ENCODE data around the gene GAL3ST2. TPM values are rescaled to one million over a fixed set of nuclear protein-coding genes. Genes with fewer than 3 reads are reported as not detected.
"Not testable (repeated sequence)": the region's sequence is repeated elsewhere in the genome, so short reads cannot be mapped to it uniquely, and the experiment has no call there.

Gene GAL3ST2
- total RNA-seq, 1 donor from 2014 or later = not detected

GRCh38 chr2:241818943-241819270 lies 42.3 kb downstream of the GAL3ST2 start:
- TF ChIP-seq CTCF (conservative IDR thresholded peaks at IDR 0.05; ENCODE audit: low read depth, low read length) = no peak
- H3K4me3 ChIP-seq (ENCODE audit: low read depth, low read length) = no peak overlapping the region
- no peak for DNase-seq (ENCODE audit: low read depth)

GRCh38 chr2:241819947-241820624 lies 43.5 kb downstream of the GAL3ST2 start:
- H3K4me3 ChIP-seq (ENCODE audit: low read depth, low read length) = not testable (repeated sequence)

GRCh38 chr2:241820625-241821384 lies 44.2 kb downstream of the GAL3ST2 start:
- DNase-seq (ENCODE audit: low read depth) = no peak
- no peak overlapping the region for H3K4me3 ChIP-seq (ENCODE audit: low read depth, low read length)
- no peak for TF ChIP-seq CTCF (conservative IDR thresholded peaks at IDR 0.05; ENCODE audit: low read depth, low read length)

More at GRCh38 chr2:241819947-241820624, 43.5 kb downstream of the GAL3ST2 start:
- not testable (repeated sequence) for DNase-seq (ENCODE audit: low read depth)

- no peak for TF ChIP-seq CTCF (conservative IDR thresholded peaks at IDR 0.05; ENCODE audit: low read depth, low read length)
- no peak overlapping the region for H3K4me3 ChIP-seq (ENCODE audit: low read depth, low read length)
- no peak for DNase-seq (ENCODE audit: low read depth)
Measured at GRCh38 chr2:241821460-241822263, 45.0 kb downstream of the GAL3ST2 start.

GRCh38 chr2:241822264-241822623 lies 45.6 kb downstream of the GAL3ST2 start:
- TF ChIP-seq CTCF (conservative IDR thresholded peaks at IDR 0.05; ENCODE audit: low read depth, low read length) = no peak
- H3K4me3 ChIP-seq (ENCODE audit: low read depth, low read length) = no peak overlapping the region
- DNase-seq (ENCODE audit: low read depth) = no peak

- DNase-seq (ENCODE audit: low read depth); H3K4me3 ChIP-seq (ENCODE audit: low read depth, low read length): not testable (repeated sequence)
Measured at GRCh38 chr2:241823531-241824437, 47.2 kb downstream of the GAL3ST2 start.

- no peak for TF ChIP-seq CTCF (conservative IDR thresholded peaks at IDR 0.05; ENCODE audit: low read depth, low read length)
- H3K4me3 ChIP-seq (ENCODE audit: low read depth, low read length) = no peak overlapping the region
- no peak for DNase-seq (ENCODE audit: low read depth)
Measured at GRCh38 chr2:241827394-241827793, 50.8 kb downstream of the GAL3ST2 start.
